ENCODE data around the gene LSAMP. TPM values are rescaled to one million over a fixed set of nuclear protein-coding genes. Genes with fewer than 3 reads are reported as not detected.

The LSAMP gene
- total and polyA plus RNA-seq, 2 of the 13 experiments (the other 11 are each of a cell fraction or from before 2014, with no cell fraction given), result not detected

DNA sequence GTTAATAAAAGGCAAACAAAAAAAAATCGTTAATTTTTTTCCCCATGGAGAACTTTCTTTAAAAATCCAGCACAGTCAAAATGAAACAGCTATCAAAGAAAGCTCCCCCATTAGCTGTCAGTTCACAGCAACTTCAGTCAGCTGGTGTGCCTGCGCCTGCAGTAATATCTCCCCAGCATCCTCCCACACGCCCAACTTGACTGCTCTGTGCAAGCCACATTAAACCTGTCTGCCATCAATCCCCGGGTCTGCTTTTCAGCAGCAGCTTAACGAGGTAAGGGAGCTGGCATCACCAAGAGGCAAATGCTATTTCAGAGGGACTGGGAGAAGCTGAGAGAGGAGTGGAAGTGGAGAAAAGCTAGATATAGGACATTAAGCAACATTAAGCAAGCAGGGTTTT is 484.5 kb downstream of the LSAMP start (continued):
- TF ChIP-seq ZNF512B (CRISPR knock-in tag; IDR thresholded peaks at IDR 0.05; ENCODE audit: borderline replicate concordance), result no peak
- no peak for TF ChIP-seq RFX5 (IDR thresholded peaks at IDR 0.05; ENCODE audit: low read depth, low read length)
- no peak for TF ChIP-seq GTF3A (CRISPR knock-in tag; conservative IDR thresholded peaks at IDR 0.05)
- no peak for TF ChIP-seq GATA4 (IDR thresholded peaks at IDR 0.05; ENCODE audit: borderline replicate concordance, low read depth)

DNA sequence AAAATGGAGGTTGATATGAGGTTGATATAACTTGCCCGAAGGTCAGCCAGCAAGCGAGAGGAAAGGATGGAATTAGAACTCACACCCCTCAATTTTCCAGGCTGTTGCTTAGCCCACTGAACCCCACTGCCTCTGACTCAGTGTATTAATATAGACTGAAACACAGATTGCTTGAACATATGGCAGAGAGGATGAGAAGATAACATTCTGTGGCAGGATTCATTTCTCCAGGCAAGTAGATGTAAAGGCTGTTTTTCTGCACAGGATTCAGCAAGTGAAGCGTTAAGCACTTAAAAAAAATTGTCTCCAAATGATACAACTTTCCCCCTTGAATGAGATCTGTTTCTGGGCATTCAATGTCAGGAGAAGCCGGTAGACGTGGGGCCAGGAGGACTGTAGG is 486.8 kb downstream of the LSAMP start:
- intact Hi-C loops (cut with micrococcal nuclease; ENCODE audit: unreplicated experiment) (no loop called here), in situ Hi-C loops (cut with HindIII; ENCODE audit: extremely low pct_ligation_motif_present, low pct_unique_long_range_greater_than_20kb) (no loop called here)
- H4K20me1 ChIP-seq (ENCODE audit: insufficient read depth, low read length), result no peaks in the 10 kb centered on the region
- no peaks in the 10 kb centered on the region for H3K9me3 ChIP-seq (ENCODE audit: low read length)
- H3K4me3 ChIP-seq (replicated peaks in 1 of 3; ENCODE audit: insufficient read depth in 1 of 3, low read depth in 2 of 3, low read length in 3 of 3), result no peak overlapping the region
- no peak overlapping the region for H3K4me2 ChIP-seq (ENCODE audit: low read depth, low read length)
- H3K27ac ChIP-seq (ENCODE audit: extremely low read length, insufficient read depth, low read length), result no peak overlapping the region
- H2AFZ ChIP-seq (ENCODE audit: low read length), result no peak overlapping the region
- no peaks in the 10 kb centered on the region for H3K27me3 ChIP-seq (ENCODE audit: control insufficient read depth in 1 of 2, insufficient read depth in 2 of 2, low read length in 2 of 2)
- FAIRE-seq, result no peak
- WGBS (ENCODE audit: low lambda C conversion rate), result 15% methylated on average over 5 of the region's 5 CpGs
- H3K9ac ChIP-seq (ENCODE audit: insufficient read depth, low read depth, low read length), result no peak overlapping the region
- DNase-seq (ENCODE audit: low spot score), result no peak
- no TSS peak for BruUV-seq (replicated peaks)
- POLR2A ChIA-PET, result no interaction called here
- H3K4me1 ChIP-seq (ENCODE audit: insufficient read depth, low read length), result no peaks in the 10 kb centered on the region
- no peak for ATAC-seq
- no peaks in the 10 kb centered on the region for H3K36me3 ChIP-seq (replicated peaks in 1 of 2; ENCODE audit: control insufficient read depth in 1 of 2, insufficient read depth in 2 of 2, low read length in 2 of 2)
- TF ChIP-seq KAT7 (CRISPR knock-in tag; IDR thresholded peaks at IDR 0.05; ENCODE audit: borderline replicate concordance), result no peak
- TF ChIP-seq TBP (CRISPR knock-in tag; IDR thresholded peaks at IDR 0.05), result no peak
- TF ChIP-seq, protein P1, sequence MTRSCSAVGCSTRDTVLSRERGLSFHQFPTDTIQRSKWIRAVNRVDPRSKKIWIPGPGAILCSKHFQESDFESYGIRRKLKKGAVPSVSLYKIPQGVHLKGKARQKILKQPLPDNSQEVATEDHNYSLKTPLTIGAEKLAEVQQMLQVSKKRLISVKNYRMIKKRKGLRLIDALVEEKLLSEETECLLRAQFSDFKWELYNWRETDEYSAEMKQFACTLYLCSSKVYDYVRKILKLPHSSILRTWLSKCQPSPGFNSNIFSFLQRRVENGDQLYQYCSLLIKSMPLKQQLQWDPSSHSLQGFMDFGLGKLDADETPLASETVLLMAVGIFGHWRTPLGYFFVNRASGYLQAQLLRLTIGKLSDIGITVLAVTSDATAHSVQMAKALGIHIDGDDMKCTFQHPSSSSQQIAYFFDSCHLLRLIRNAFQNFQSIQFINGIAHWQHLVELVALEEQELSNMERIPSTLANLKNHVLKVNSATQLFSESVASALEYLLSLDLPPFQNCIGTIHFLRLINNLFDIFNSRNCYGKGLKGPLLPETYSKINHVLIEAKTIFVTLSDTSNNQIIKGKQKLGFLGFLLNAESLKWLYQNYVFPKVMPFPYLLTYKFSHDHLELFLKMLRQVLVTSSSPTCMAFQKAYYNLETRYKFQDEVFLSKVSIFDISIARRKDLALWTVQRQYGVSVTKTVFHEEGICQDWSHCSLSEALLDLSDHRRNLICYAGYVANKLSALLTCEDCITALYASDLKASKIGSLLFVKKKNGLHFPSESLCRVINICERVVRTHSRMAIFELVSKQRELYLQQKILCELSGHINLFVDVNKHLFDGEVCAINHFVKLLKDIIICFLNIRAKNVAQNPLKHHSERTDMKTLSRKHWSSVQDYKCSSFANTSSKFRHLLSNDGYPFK (CRISPR knock-in tag; IDR thresholded peaks at IDR 0.05; ENCODE audit: borderline replicate concordance), result no peak
- no peak for TF ChIP-seq ZNF281 (CRISPR knock-in tag; IDR thresholded peaks at IDR 0.05; ENCODE audit: borderline replicate concordance)
- no peak for TF ChIP-seq ARNT2 (CRISPR knock-in tag; IDR thresholded peaks at IDR 0.05; ENCODE audit: low read depth)
- TF ChIP-seq, protein P2, sequence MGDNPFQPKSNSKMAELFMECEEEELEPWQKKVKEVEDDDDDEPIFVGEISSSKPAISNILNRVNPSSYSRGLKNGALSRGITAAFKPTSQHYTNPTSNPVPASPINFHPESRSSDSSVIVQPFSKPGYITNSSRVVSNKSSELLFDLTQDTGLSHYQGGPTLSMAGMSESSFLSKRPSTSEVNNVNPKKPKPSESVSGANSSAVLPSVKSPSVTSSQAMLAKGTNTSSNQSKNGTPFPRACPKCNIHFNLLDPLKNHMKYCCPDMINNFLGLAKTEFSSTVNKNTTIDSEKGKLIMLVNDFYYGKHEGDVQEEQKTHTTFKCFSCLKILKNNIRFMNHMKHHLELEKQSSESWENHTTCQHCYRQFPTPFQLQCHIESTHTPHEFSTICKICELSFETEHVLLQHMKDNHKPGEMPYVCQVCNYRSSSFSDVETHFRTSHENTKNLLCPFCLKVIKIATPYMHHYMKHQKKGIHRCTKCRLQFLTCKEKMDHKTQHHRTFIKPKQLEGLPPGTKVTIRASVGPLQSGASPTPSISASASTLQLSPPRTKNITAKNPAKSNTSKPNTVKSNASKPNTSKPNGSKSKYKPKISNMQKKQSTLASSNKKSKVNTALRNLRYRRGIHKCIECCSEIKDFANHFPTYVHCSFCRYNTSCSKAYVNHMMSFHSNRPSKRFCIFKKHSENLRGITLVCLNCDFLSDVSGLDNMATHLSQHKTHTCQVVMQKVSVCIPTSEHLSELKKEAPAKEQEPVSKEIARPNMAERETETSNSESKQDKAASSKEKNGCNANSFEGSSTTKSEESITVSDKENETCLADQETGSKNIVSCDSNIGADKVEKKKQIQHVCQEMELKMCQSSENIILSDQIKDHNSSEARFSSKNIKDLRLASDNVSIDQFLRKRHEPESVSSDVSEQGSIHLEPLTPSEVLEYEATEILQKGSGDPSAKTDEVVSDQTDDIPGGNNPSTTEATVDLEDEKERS (CRISPR knock-in tag; IDR thresholded peaks at IDR 0.05), result no peak
- H3K79me2 ChIP-seq (ENCODE audit: insufficient read depth, low read length), result no peaks in the 10 kb centered on the region
- CTCF ChIA-PET (ENCODE audit: low intra/inter-chr PET ratio, low total read pairs), result no interaction called here

Measured in HepG2 (cell line).